PC-3 (cell line): ENCODE results near the gene KANK2. TPM values are rescaled to one million over a fixed set of nuclear protein-coding genes. Genes with fewer than 3 reads are reported as not detected.

Source experiments
- ATAC-seq: fragments of 200-7000 bp; cut with Tn5 transposase; 2 replicates; pipeline ENCODE4 v1.9.1; 2020; ENCODE audit warnings: mild to moderate bottlenecking, moderate library complexity
- BruUV-seq: library from RNA; stranded (reverse); fragments of 400-500 nt; replicated peaks from 2 replicates; lab custom pipeline; 2021; lab: Mats Ljungman, UMichigan
- CTCF ChIA-PET: fragments of 300-600 bp; sonication (Branson Sonifier 250); formaldehyde crosslinking; loops from one replicate; lab custom pipeline; 2022; ENCODE audit warnings: antibody characterized with exemption; lab: Charles Lee
- POLR2A ChIA-PET: fragments of 300-600 bp; sonication (Branson Sonifier 250); formaldehyde crosslinking; loops from one replicate; lab custom pipeline; 2022; ENCODE audit warnings: antibody characterized with exemption; ENCODE audit not compliant: unreplicated experiment; lab: Charles Lee
- DNase-seq: peaks from one replicate; pipeline ENCODE4 v3.0.0-alpha.2; 2015
- H2AFZ ChIP-seq: fragments of 300-600 bp; sonication (generic); 2 replicates; pipeline ENCODE4 v1.6.0; 2016; ENCODE audit warnings: antibody characterized with exemption, low read length
- H3F3A ChIP-seq: fragments of 300-600 bp; sonication (generic); one replicate; pipeline ENCODE4 v1.6.0; 2017; ENCODE audit warnings: antibody characterized with exemption, low read length, control low read depth, mild to moderate bottlenecking; ENCODE audit not compliant: unreplicated experiment
- H3K27ac ChIP-seq: fragments of 300-600 bp; sonication (generic); 2 replicates; pipeline ENCODE4 v1.5.1; 2016; ENCODE audit warnings: mild to moderate bottlenecking, low read length
- H3K27me3 ChIP-seq: fragments of 300-600 bp; sonication (generic); 2 replicates; pipeline ENCODE4 v1.6.1; 2016; ENCODE audit warnings: low read length, mixed read lengths
- H3K36me3 ChIP-seq: fragments of 300-600 bp; sonication (generic); 2 replicates; pipeline ENCODE4 v1.6.1; 2016; ENCODE audit warnings: low read depth, mixed run types, low read length, mixed read lengths
- H3K4me1 ChIP-seq: fragments of 300-600 bp; sonication (generic); 2 replicates; pipeline ENCODE4 v1.5.1; 2016; ENCODE audit warnings: low read length; ENCODE audit not compliant: insufficient read depth
- H3K4me2 ChIP-seq: fragments of 300-600 bp; sonication (generic); 2 replicates; pipeline ENCODE4 v1.6.0; 2016; ENCODE audit warnings: low read length
- H3K4me3 ChIP-seq: fragments of 300-600 bp; sonication (generic); 2 replicates; pipeline ENCODE4 v1.5.1; 2016; ENCODE audit warnings: mild to moderate bottlenecking, low read length, mixed read lengths
- H3K79me2 ChIP-seq: fragments of 300-600 bp; sonication (generic); 2 replicates; pipeline ENCODE4 v1.6.1; 2017; ENCODE audit warnings: low read length, mixed read lengths
- H3K9ac ChIP-seq: fragments of 300-600 bp; sonication (generic); 2 replicates; pipeline ENCODE4 v1.6.0; 2016; ENCODE audit warnings: mild to moderate bottlenecking, low read length
- H3K9me2 ChIP-seq: fragments of 300-600 bp; sonication (generic); replicated peaks from 2 replicates; pipeline ENCODE4 v1.6.1; 2016; ENCODE audit warnings: mixed run types, low read length, mixed read lengths
- H3K9me3 ChIP-seq: fragments of 300-600 bp; sonication (generic); 2 replicates; pipeline ENCODE4 v1.6.1; 2016; ENCODE audit warnings: low read length, mixed read lengths
- H4K20me1 ChIP-seq: fragments of 300-600 bp; sonication (generic); 2 replicates; pipeline ENCODE4 v1.6.1; 2016; ENCODE audit warnings: low read length, mixed read lengths
- EZH2 ChIP-seq: fragments of 300-600 bp; sonication (generic); IDR thresholded peaks from one replicate; pipeline ENCODE4 v1.6.1; 2017; ENCODE audit warnings: antibody characterized with exemption, mild to moderate bottlenecking, low read length; ENCODE audit not compliant: unreplicated experiment
- EZH2phosphoT487 ChIP-seq: fragments of 300-600 bp; sonication (generic); IDR thresholded peaks from 2 replicates; pipeline ENCODE4 v1.6.1; 2018; ENCODE audit warnings: mild to moderate bottlenecking, antibody characterized with exemption, low read length, borderline replicate concordance
- intact Hi-C: fragments of 100-400 bp; cut with micrococcal nuclease; formaldehyde crosslinking; loops from 2 replicates; pipeline ENCODE4 v1.9.0; 2023
- total RNA-seq: library from RNA; depleted of rRNA; stranded (reverse); fragments of >200 nt; gene quantifications from 2 replicates; pipeline ENCODE4 v1.2.3, GENCODE V29; 2014
- TF ChIP-seq, protein P1 (sequence below): fragments of 300-600 bp; sonication (generic); conservative IDR thresholded peaks from 2 replicates; pipeline ENCODE4 v1.5.1; 2017; ENCODE audit warnings: antibody characterized with exemption, low read depth, mild to moderate bottlenecking, low read length

Gene KANK2
- total RNA-seq, 1 experiment from 2014 or later, result 98.4 TPM

DNA sequence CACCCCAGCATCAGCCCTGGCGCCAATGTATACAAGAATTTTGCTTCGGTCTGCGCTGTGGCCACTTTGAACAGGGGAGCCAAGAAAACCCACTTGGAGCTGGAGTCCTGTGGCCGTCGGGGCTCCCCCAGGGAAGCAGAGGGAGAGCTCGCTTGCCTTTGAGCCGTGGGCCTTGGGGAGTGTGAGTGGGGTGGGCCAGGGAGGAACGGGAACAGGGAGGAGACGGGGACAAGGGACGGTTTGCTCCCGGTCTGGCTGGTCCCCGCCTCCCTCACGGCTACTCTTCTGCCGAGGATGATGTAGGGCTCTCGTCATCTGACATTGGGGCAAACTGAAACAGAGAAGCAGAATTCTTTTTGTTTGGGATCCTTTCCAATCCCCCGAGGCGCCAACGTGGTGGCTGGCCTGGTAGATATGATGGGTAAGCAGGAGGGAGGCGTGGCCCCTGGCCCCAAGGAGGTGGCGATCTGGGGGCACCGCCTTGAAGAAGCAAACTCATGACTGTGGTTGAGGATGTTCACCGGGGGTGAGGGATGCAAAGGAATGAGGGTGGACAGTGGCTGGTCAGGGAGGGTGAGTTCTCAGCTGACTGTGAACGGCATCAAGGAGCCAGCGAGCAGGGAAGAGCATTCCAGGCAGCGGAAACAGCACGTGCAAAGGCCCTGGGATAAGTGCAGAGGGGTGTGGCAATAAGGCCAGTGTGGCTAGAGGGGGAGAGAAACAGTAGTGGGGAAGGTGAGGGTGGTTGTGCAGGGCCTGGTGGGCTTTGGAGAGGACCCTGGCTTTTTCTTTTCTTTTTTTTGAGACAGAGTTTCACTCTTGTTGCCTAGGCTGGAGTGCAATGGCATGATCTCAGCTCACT is 30.8 kb downstream of the KANK2 start:
- Histone ChIP-seq H3K36me3 (peaks cover 22% of the 10 kb centered on the region), H3K27me3 (no peaks in the 10 kb centered on the region), H3K4me2 (no peak overlapping the region), H3K9me3 (no peaks in the 10 kb centered on the region), H3K4me1 (peaks cover 18% of the 10 kb centered on the region), H3K79me2 (no peaks in the 10 kb centered on the region), H3K4me3 (no peak overlapping the region), H3F3A (peaks cover 7% of the 10 kb centered on the region), H3K9ac (no peak overlapping the region), H4K20me1 (no peaks in the 10 kb centered on the region), H2AFZ (no peak overlapping the region), H3K9me2 (no peaks in the 10 kb centered on the region), H3K27ac (no peak overlapping the region)
- POLR2A ChIA-PET, result no interaction called here
- TF ChIP-seq EZH2 (no peak), EZH2phosphoT487 (no peak)
- TF ChIP-seq, protein P1, sequence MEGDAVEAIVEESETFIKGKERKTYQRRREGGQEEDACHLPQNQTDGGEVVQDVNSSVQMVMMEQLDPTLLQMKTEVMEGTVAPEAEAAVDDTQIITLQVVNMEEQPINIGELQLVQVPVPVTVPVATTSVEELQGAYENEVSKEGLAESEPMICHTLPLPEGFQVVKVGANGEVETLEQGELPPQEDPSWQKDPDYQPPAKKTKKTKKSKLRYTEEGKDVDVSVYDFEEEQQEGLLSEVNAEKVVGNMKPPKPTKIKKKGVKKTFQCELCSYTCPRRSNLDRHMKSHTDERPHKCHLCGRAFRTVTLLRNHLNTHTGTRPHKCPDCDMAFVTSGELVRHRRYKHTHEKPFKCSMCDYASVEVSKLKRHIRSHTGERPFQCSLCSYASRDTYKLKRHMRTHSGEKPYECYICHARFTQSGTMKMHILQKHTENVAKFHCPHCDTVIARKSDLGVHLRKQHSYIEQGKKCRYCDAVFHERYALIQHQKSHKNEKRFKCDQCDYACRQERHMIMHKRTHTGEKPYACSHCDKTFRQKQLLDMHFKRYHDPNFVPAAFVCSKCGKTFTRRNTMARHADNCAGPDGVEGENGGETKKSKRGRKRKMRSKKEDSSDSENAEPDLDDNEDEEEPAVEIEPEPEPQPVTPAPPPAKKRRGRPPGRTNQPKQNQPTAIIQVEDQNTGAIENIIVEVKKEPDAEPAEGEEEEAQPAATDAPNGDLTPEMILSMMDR, result no peak
- DNase-seq, result no peak
- intact Hi-C loops, result no loop called here
- no TSS peak for BruUV-seq
- ATAC-seq, result no peak
- CTCF ChIA-PET, result no interaction called here

DNA sequence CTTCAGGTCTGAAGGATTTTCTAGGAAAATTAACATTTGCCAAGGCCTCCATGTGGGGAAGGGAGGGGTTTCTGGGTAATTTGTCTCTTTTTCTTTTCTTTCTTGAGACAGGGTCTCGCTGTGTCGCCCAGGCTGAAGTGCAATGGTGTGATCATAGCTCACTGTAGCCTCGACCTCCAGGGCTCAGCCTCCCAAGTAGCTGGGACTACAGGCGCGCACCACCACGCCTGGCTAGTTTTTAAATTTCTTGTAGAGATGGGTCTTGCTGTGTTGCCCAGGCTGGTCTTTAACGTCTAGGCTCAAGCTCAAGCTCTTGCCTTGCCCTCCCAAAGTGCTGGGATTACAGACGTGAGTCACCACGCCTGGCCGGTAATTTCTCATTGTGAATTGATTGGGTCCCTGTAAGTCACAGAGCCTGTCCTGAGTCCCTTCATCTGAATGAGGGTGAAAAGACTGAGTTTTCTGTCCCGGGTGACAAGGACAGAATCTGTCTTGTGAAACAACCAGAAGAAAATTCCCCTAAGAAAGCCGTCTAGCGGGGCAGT is 31.8 kb downstream of the KANK2 start:
- ATAC-seq, result no peak
- DNase-seq, result no peak
- BruUV-seq, result no TSS peak
- Histone ChIP-seq H3K9ac (no peak overlapping the region), H3K27ac (no peak overlapping the region), H3K27me3 (no peaks in the 10 kb centered on the region), H3K9me3 (no peaks in the 10 kb centered on the region), H3K9me2 (no peaks in the 10 kb centered on the region), H3K4me1 (peaks cover 18% of the 10 kb centered on the region), H4K20me1 (no peaks in the 10 kb centered on the region), H3K79me2 (no peaks in the 10 kb centered on the region), H3F3A (peaks cover 7% of the 10 kb centered on the region), H3K36me3 (peaks cover 22% of the 10 kb centered on the region), H3K4me2 (no peak overlapping the region), H2AFZ (no peak overlapping the region), H3K4me3 (no peak overlapping the region)
- intact Hi-C loops, result no loop called here
- TF ChIP-seq EZH2, result no peak
- TF ChIP-seq, protein P1, result no peak
- TF ChIP-seq EZH2phosphoT487, result no peak
- CTCF ChIA-PET, result no interaction called here
- POLR2A ChIA-PET, result interaction anchor here (0.7 kb wide), 1 partner anchor 17 kb away, joined by 4 read pairs; no protein-coding TSS in a partner anchor
